Measurements from ENCODE around the gene MYO15A.

The MYO15A gene

DNA sequence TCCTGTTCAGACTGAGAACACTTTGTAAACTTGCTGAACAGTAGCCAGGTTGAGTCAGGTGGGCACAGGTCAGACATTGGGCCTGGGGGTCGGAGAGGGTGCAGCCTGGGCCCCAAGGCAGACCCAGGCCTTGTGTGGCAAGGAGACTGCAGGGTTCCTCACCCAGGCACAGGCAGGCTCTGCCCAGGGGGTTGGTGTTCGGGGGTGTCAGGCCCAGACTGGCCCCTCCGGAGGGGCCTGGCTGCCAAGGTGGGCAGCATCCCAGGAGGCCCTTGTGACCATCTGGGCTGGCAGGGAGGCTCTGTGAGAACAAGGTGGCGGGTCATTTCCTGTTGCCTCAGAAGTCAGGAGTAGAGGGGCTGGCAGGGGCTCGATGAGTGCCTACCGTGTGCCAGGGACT, 585 bp upstream of the MYO15A start:
- Histone ChIP-seq H3K27me3 (ENCODE audit: control insufficient read depth, insufficient read depth, low read length) (no peaks in the 10 kb centered on the region), H3K4me3 (ENCODE audit: low read length) (no peak overlapping the region), H3K36me3 (ENCODE audit: control insufficient read depth, insufficient read depth, low read length) (peaks cover 12% of the 10 kb centered on the region), H3K27ac (ENCODE audit: low read depth, low read length) (no peak overlapping the region), H3K9ac (ENCODE audit: low read length) (no peak overlapping the region), H3K4me1 (ENCODE audit: control insufficient read depth, insufficient read depth, low read length) (no peaks in the 10 kb centered on the region)

DNA sequence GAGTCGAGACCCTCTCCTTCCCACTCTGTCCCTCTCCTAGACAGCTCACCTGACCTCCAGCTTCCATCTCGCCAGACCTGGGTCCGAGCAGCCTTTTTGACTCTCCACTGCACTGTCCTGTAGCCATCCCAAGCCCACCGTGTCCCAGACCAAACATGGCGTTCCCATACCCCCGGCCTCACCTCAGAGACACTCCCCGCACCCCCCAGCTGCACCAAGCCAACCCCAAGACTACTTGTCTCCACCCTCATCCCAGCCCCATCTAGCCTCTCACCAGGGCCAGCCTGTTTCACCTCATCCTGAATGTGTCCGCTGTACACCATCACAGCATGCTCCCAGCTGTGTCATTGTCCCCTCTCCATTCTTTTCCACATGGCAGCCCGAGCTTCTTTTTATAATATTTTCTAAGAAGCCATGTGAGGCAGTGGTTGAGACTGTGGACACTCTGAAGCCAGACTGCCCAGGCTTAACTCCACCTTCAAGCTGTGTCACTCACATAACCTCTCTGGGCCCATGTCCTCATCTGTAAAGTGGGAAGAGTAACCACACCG, 1.5 kb downstream of the MYO15A start:
- no peaks in the 10 kb centered on the region for H3K27me3 ChIP-seq (ENCODE audit: control insufficient read depth, insufficient read depth, low read length)
- H3K36me3 ChIP-seq (ENCODE audit: control insufficient read depth, insufficient read depth, low read length): peaks cover 9% of the 10 kb centered on the region
- no peak overlapping the region for H3K27ac ChIP-seq (ENCODE audit: low read depth, low read length)
- no peaks in the 10 kb centered on the region for H3K4me1 ChIP-seq (ENCODE audit: control insufficient read depth, insufficient read depth, low read length)
- H3K9ac ChIP-seq (ENCODE audit: low read length): no peak overlapping the region
- H3K4me3 ChIP-seq (ENCODE audit: low read length): no peak overlapping the region

DNA sequence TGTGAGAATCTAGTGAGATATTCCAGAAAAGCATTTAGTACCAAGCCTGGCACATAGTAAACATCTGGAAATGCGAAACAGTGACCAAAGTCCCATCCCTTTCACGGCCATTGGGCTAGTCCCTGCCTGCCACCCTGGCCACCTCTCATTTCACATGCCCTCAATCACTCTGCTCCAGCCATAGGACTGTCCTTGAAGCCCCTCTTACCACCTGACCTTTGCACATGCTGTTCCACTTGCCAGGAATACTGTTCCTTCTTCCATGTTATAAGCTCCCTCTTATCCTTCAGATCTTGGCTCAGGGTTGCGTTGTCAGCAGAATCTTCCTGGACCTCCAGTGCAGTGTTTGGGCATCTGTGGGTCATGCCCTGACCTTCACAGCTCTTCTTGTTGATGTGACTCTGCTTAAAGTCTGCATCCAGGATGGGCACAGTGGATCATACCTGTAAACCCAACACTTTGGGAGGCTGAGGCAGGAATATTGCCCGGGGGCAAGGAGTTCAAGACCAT, 2.1 kb downstream of the MYO15A start:
- Histone ChIP-seq H3K4me3 (ENCODE audit: low read length) (no peak overlapping the region), H3K36me3 (ENCODE audit: control insufficient read depth, insufficient read depth, low read length) (peaks cover 6% of the 10 kb centered on the region), H3K27ac (ENCODE audit: low read depth, low read length) (no peak overlapping the region), H3K9ac (ENCODE audit: low read length) (no peak overlapping the region), H3K27me3 (ENCODE audit: control insufficient read depth, insufficient read depth, low read length) (no peaks in the 10 kb centered on the region), H3K4me1 (ENCODE audit: control insufficient read depth, insufficient read depth, low read length) (no peaks in the 10 kb centered on the region)

DNA sequence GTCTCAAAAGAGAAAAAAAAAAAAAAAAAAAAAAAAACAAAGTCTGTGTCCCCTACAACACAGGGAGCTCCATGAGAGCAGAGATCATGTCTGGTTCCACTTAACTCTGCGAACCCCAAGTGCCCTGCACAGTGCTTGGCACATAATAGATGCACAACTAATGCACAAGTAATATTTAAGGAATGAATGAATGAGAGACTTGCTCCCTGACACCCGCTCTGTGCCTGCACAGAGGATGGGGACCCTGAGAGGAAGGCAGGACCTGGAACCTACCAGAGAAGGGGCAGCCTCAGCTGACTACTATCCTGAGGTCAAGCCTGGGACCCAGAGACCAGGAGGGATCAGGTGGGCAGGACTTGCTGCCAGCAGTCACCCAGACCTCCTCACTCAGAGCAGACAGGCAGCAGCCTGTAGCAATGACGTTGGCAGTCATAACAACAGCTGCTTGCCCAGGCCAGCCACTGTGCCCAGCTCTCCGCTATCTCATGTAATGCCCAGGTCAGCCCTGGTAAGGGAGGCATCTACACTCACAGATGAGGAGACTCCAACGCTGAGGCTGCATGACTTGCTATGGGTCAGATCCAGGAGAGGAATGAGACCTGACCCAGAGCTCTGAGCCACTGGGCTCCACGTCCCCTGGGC, 2.9 kb downstream of the MYO15A start:
- H3K4me1 ChIP-seq (ENCODE audit: control insufficient read depth, insufficient read depth, low read length): no peaks in the 10 kb centered on the region
- H3K27me3 ChIP-seq (ENCODE audit: control insufficient read depth, insufficient read depth, low read length): no peaks in the 10 kb centered on the region
- H3K4me3 ChIP-seq (ENCODE audit: low read length): no peak overlapping the region
- H3K9ac ChIP-seq (ENCODE audit: low read length): no peak overlapping the region
- no peak overlapping the region for H3K27ac ChIP-seq (ENCODE audit: low read depth, low read length)
- peaks cover 3% of the 10 kb centered on the region for H3K36me3 ChIP-seq (ENCODE audit: control insufficient read depth, insufficient read depth, low read length)

DNA sequence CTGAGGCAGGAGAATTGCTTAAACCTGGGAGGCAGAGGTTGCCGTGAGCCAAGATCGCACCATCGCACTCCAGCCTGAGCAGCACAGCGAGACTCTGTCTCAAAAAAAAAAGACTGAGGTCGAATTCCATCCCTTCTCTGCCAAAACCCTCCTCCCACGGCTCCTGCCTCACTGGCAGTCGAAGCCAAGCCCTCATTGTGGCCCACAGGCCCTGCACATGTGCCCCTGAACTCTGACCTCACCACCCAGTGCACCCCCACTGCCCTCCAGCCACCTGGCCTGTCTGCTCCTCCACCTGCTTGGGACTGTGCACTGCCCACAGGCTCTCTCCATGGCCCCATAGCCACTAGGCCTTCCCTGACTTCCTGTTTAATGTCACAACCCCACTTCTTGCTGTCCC, 7.0 kb downstream of the MYO15A start:
- Histone ChIP-seq H3K36me3 (ENCODE audit: control insufficient read depth, insufficient read depth, low read length) (no peaks in the 10 kb centered on the region), H3K4me3 (ENCODE audit: low read length) (no peak overlapping the region), H3K27me3 (ENCODE audit: control insufficient read depth, insufficient read depth, low read length) (no peaks in the 10 kb centered on the region), H3K9ac (ENCODE audit: low read length) (no peak overlapping the region), H3K4me1 (ENCODE audit: control insufficient read depth, insufficient read depth, low read length) (no peaks in the 10 kb centered on the region), H3K27ac (ENCODE audit: low read depth, low read length) (no peak overlapping the region)

DNA sequence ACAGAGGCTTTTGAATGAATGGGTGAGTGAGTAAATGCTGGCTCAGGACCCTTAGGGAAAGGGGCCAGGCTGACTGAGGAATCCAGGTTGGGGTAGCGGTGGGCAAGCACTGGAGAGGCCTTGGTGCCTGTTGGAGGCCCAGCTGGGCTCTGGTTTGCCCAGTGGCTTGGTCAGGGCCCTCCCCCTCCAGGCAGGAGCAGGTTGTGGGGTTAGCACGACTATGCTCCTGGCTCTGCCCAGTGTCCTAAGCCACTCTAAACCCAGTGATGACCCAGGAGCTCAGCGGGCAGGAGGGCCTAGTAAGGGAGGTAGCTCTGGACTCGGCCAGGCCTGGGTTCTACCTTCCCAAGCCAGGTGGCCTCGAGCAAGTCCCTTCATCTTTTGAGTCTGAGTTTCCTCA, 7.5 kb downstream of the MYO15A start:
- Histone ChIP-seq H3K9ac (ENCODE audit: low read length) (no peak overlapping the region), H3K36me3 (ENCODE audit: control insufficient read depth, insufficient read depth, low read length) (no peaks in the 10 kb centered on the region), H3K27me3 (ENCODE audit: control insufficient read depth, insufficient read depth, low read length) (no peaks in the 10 kb centered on the region), H3K4me3 (ENCODE audit: low read length) (no peak overlapping the region), H3K27ac (ENCODE audit: low read depth, low read length) (no peak overlapping the region), H3K4me1 (ENCODE audit: control insufficient read depth, insufficient read depth, low read length) (no peaks in the 10 kb centered on the region)

DNA sequence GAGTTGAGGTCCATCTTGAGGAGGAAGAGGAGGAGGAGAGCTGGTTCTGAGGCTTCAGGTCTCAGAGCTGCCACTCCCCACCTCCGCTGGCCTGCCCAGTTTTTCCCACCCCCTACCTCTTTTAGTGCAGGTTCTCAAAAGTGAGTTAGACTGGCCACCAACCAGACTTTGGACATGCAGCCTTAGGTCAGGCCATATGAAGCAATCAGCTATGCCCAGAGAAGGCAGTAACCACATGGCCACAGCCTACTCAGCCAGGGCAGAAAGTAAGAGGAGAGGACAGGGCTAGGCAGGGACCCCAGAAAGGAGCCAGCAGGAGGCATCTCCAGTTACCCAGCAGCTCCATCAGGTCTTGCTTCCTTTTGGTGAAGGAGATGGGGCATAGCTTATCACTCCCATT, 9.0 kb downstream of the MYO15A start:
- Histone ChIP-seq H3K27ac (ENCODE audit: low read depth, low read length) (no peak overlapping the region), H3K27me3 (ENCODE audit: control insufficient read depth, insufficient read depth, low read length) (no peaks in the 10 kb centered on the region), H3K4me3 (ENCODE audit: low read length) (no peak overlapping the region), H3K4me1 (ENCODE audit: control insufficient read depth, insufficient read depth, low read length) (no peaks in the 10 kb centered on the region), H3K36me3 (ENCODE audit: control insufficient read depth, insufficient read depth, low read length) (no peaks in the 10 kb centered on the region), H3K9ac (ENCODE audit: low read length) (no peak overlapping the region)

DNA sequence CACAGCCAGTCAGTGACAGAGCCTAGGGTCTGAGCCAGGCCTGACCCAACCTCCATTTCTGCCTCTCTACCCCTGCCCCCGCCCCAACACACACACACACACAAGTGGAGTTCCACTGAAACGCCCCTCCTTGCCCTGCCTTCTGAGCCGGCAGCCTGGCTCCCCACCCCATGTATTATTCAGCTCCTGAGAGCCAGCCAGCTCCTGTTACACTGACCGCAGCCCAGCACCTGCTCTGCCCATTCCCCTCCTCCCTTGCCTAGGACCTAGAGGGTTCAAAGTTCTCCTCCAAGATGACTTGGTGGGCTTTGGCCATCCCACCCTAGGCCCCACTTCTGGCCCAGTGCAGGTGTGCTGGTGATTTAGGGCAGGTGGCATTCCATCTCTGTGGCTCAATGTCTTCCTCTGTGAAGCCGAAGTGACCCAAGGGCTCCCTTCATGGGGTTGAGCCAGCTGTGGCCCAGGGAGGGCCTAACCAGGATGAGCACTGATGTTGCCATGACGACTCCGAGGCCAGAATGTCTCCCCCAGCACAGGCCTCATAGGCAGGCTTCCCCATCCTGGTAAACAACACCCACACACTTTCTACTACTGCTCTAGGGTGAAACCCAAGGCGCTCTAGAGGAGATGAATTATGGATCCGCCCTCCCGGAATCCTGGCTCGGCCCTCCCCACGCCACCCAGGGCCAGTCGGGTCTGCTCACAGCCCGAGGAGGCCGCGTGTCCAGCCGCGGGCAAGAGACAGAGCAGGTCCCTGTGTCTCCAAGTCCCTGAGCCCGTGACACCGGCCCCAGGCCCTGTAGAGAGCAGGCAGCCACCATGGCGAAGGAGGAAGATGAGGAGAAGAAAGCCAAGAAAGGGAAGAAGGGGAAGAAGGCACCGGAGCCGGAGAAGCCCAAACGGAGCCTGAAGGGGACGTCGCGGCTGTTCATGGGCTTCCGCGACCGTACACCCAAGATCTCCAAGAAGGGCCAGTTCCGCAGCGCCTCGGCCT, 9.7 kb downstream of the MYO15A start:
- no peak overlapping the region for H3K4me3 ChIP-seq (ENCODE audit: low read length)
- no peaks in the 10 kb centered on the region for H3K36me3 ChIP-seq (ENCODE audit: control insufficient read depth, insufficient read depth, low read length)
- H3K27ac ChIP-seq (ENCODE audit: low read depth, low read length): no peak overlapping the region
- H3K4me1 ChIP-seq (ENCODE audit: control insufficient read depth, insufficient read depth, low read length): no peaks in the 10 kb centered on the region
- no peak overlapping the region for H3K9ac ChIP-seq (ENCODE audit: low read length)
- no peaks in the 10 kb centered on the region for H3K27me3 ChIP-seq (ENCODE audit: control insufficient read depth, insufficient read depth, low read length)

DNA sequence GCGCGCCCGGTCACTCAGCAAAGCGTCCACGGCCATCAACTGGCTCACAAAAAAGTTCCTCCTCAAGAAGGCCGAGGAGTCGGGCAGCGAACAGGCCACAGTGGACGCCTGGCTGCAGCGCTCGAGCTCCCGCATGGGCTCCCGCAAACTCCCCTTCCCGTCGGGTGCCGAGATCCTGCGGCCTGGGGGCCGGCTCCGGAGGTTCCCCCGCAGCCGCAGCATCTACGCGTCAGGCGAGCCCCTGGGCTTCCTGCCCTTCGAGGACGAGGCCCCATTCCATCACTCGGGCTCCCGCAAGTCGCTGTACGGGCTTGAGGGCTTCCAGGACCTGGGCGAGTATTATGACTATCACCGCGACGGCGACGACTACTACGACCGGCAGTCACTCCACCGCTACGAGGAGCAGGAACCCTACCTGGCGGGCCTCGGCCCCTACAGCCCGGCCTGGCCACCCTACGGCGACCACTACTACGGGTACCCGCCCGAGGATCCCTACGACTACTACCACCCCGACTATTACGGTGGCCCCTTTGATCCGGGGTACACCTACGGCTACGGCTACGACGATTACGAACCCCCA, 10.7 kb downstream of the MYO15A start:
- Histone ChIP-seq H3K4me1 (ENCODE audit: control insufficient read depth, insufficient read depth, low read length) (no peaks in the 10 kb centered on the region), H3K27ac (ENCODE audit: low read depth, low read length) (no peak overlapping the region), H3K36me3 (ENCODE audit: control insufficient read depth, insufficient read depth, low read length) (no peaks in the 10 kb centered on the region), H3K4me3 (ENCODE audit: low read length) (no peak overlapping the region), H3K27me3 (ENCODE audit: control insufficient read depth, insufficient read depth, low read length) (no peaks in the 10 kb centered on the region), H3K9ac (ENCODE audit: low read length) (no peak overlapping the region)

DNA sequence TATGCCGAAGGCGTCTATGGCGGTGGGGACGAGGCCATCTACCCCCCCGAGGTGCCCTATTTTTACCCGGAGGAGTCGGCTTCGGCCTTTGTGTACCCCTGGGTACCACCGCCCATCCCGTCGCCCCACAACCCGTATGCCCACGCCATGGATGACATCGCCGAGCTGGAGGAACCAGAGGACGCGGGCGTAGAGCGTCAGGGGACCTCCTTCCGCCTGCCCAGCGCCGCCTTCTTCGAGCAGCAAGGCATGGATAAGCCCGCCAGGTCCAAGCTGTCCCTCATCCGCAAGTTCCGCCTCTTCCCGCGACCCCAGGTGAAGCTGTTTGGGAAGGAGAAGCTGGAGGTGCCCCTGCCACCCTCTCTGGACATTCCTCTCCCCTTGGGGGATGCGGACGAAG, 11.4 kb downstream of the MYO15A start:
- H3K27me3 ChIP-seq (ENCODE audit: control insufficient read depth, insufficient read depth, low read length): no peaks in the 10 kb centered on the region
- no peaks in the 10 kb centered on the region for H3K36me3 ChIP-seq (ENCODE audit: control insufficient read depth, insufficient read depth, low read length)
- no peak overlapping the region for H3K27ac ChIP-seq (ENCODE audit: low read depth, low read length)
- no peak overlapping the region for H3K9ac ChIP-seq (ENCODE audit: low read length)
- H3K4me1 ChIP-seq (ENCODE audit: control insufficient read depth, insufficient read depth, low read length): no peaks in the 10 kb centered on the region
- H3K4me3 ChIP-seq (ENCODE audit: low read length): no peak overlapping the region

DNA sequence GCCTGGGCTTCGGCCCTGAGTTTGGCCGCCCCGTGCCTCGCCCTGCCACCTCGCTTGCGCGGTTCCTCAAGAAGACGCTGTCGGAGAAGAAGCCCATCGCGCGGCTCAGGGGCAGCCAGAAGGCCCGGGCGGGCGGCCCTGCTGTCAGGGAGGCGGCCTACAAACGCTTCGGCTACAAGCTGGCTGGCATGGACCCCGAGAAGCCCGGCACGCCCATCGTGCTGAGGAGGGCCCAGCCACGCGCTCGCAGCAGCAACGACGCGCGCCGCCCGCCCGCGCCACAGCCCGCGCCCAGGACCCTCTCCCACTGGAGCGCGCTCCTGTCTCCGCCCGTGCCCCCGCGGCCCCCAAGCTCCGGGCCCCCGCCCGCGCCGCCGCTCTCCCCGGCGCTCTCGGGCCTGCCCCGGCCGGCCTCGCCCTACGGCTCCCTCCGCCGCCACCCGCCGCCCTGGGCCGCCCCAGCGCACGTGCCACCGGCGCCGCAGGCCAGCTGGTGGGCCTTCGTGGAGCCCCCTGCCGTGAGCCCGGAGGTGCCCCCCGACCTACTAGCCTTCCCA, 12.0 kb downstream of the MYO15A start:
- no peak overlapping the region for H3K9ac ChIP-seq (ENCODE audit: low read length)
- no peaks in the 10 kb centered on the region for H3K4me1 ChIP-seq (ENCODE audit: control insufficient read depth, insufficient read depth, low read length)
- H3K36me3 ChIP-seq (ENCODE audit: control insufficient read depth, insufficient read depth, low read length): no peaks in the 10 kb centered on the region
- no peak overlapping the region for H3K27ac ChIP-seq (ENCODE audit: low read depth, low read length)
- no peaks in the 10 kb centered on the region for H3K27me3 ChIP-seq (ENCODE audit: control insufficient read depth, insufficient read depth, low read length)
- H3K4me3 ChIP-seq (ENCODE audit: low read length): no peak overlapping the region

Measured in rectal smooth muscle tissue (tissue), 1 donor.